GM21390 (cell line): ENCODE data around the gene L3MBTL2.
"Not testable (repeated sequence)": the region's sequence is repeated elsewhere in the genome, so short reads cannot be mapped to it uniquely, and the experiment has no call there.

ENCODE experiments used
- ATAC-seq: cut with Tn5 transposase; IDR thresholded peaks from one replicate; pipeline ENCODE4 v1.9.1; 2021; ENCODE audit not compliant: unreplicated experiment

Gene L3MBTL2

DNA sequence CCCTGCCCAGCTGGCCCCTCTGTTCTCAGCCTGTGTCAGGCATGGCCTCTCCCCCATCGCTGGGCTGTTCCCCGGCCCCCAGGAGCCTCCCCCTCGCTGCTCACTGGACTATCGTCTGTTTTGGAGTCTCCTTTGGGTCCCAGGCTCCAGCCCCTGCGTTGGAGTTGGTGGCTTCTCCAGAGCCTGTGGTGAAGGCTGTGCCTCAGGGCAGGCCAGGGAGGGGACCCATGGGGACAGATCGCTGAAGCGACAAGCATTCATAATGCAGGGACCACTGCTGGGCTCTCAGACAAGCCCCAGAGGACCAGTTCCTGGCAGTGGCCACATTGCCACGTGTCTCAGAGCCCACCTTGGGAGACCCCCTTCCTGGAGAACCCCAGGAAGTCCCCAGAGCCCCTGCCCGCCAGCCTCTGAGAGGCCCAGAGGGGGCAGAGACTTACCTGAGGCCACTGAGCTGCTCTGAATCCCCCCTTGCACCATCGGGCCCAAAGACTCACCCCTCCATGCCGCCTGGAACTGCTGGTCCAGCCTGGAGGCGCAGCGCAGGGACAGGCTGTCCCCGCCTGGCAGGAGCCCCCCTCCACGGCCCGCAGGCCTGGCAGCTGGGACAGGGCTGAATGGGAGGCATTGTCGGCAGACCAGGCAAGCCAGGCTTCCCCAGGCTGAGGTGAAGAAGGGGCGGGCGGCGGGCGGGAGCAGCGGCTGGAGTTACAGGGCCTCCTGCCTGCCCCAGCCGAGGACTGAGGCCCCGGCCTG, 35.4 kb downstream of the L3MBTL2 start, which contains the start of gene CHADL:
Gene CHADL, minus strand, starts transcription at position 555 of the 756 bp plus-strand sequence. Its CDS starts 50 bp downstream, at position 505.
- no peak for ATAC-seq

DNA sequence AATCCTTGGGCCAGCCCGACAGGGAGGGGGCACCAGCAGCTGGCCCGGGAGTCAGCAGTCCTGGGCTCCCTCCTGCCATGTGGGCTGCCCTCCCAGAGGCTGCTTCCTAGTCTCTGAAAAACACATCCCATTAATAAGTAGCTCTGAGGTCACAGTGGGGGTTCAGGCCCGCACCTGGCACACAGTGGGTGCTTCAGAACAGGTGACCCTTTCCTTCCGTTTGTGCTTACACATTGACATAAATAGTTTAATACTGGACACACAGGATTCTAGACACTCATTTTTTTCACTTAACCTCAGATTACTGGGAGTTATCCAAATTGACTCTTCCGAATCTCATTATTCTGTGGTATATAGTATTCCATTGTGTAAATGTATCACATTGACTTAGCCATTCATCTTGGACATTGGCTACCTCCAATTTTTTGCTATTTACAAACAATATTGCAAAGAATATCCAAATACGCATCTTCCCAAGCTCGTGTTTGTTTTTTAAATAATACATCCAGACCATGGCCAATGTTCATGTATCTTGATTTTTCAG, 36.1 kb downstream of the L3MBTL2 start:
- ATAC-seq: no peak

DNA sequence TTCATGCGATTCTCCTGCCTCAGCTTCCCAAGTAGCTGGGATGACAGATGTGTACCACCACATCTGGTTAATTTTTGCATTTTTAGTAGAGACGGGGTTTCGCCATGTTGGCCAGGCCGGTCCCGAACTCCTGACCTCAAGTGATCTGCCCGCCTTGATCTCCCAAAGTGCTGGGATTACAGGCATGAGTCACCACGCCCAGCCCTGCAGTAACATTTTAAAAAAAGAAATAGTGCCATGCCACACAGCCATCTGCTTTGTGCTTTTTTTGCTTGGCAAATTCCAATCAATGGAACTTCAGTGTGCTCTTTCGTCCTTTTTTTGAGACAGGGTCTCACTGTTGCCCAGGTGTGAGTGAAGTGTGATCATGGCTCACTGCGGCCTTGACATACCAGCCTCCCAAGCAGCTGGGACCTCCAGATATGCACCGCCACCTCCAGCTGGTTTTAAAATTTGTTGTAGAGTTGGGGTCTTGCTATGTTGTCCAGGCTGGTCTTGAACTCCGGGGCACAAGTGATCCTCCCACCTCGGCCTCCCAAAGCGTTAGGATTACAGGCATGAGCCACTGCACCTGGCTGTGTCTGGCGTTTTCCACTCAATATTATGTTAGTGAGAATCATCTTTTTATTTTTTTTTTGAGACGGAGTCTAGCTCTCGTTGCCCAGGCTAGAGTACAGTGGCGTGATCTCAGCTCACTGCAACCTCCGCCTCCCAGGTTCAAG, 37.4 kb downstream of the L3MBTL2 start:
- ATAC-seq: no peak

DNA sequence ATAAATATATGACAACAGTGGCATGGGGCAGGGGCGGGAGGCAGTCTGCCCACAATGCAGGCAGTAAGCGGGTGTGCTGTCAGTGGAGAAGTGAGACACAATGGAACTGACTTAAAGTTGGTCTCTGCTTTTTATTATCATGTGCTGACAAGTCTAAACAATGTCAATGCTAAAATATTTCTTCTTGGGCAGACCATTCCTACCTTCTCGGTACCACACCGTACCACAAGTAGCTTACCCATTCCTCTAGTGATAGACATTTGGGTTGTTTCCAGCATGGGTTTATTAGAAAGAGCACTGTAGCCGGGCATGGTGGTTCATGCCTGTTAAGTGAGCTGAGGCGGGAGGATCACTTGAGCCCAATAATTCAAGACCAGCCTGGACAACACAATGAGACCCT, 38.2 kb downstream of the L3MBTL2 start:
- no peak for ATAC-seq

DNA sequence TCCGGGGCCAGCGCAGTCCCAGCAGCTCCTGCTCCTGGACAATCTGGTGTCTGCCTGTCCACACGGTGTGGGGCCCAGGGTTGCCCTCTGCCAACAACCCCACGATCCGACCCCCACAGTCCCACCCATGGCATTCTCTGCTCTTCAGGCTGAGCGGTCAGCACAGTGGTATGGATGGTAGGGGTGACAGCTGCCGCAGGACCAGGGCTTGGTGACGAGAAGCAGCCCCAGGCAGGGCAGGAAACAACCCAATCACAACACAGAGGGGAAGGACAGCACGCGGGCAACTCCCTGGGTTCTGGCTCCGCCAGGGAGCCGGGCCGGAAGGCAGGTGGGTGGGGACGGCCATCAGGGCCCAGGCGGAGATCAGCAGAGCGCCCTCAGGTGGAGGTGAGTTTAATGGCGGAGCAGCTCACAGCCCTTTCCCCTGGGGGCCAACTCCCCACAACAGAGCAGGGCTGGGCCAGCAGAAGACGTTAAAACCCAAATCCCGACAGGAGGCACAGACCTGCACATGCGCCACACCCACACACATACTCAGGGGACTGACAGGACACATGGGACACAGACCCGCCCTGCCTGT, 40.9 kb downstream of the L3MBTL2 start:
- no peak for ATAC-seq

DNA sequence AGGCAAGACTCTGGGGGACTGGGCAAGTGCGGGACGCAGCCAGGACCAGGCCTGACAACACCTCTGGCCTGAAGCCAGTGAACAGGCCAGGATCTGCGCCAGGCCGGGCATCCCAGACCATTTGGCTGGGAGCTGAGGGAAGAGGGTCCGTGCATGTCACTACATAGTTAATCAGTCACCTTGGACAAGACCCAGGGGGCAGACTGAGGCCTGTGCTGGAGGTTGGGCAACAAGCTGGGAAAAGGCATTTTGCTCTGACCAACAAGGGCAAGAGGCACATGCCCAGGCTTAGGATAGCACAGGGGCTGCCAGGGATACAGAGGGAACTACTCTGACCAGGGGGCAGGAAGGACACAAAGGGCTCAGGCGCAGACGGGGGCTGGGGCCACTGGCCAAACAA, 42.6 kb downstream of the L3MBTL2 start:
- no peak for ATAC-seq

DNA sequence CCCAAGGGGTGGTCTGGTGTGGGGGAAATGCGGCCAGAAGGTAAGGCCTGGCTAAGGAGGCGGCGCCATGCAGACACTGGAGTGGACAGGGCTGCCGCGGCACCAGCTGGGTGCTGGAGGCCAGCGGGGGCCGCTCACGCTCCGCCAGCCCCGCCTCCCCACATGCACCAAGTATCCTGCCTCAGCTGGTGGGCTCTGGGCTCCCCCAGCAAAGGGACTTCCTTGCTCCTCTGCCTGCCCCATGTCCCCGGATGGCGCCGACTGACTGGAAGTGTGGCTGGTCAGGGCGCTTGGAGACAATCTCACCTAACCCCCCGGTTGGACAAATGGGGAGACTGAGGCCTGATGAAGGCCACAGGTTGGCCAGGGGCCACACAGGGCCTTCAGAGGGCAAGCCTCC, 43.2 kb downstream of the L3MBTL2 start:
- ATAC-seq: no peak

DNA sequence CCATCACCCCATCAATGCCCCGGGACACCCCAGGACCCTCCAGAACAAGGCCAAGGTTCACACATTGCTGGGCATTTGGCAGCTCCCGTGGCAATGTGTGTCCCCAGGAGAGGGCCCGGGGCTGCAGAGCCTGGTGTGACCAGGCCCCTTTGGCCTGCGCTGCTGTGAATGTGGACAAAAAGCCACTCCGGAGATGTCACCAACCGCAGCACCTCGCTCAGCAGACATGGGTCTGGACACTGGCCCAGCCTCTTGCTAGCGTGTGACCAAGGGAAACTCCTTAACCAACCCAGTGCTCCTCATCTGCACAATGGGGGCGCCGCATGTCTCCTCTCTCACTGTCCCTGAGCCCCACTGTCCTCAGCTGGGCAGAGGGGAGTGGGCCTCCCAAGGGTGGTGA, 43.6 kb downstream of the L3MBTL2 start:
- no peak for ATAC-seq

DNA sequence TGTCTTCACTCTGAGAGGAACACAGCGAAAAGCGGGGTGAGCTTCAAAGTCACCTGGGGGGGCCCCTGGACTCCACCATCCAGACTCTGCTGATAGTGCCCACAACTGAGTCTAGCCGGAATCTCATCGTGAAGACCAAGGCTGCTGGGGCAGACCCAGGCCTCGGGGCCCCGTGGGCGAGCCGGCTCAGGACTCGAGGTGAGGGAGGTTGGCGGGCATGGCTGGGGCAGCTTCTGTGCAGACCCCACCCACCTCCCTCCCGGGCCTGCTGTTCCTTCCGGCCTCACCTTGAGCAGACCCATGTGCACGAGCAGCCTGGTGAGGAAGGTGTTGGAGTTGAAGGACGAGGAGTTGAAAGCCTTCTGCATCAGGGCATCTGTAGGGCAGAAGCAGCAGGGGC, 44.3 kb downstream of the L3MBTL2 start:
- ATAC-seq: no peak

DNA sequence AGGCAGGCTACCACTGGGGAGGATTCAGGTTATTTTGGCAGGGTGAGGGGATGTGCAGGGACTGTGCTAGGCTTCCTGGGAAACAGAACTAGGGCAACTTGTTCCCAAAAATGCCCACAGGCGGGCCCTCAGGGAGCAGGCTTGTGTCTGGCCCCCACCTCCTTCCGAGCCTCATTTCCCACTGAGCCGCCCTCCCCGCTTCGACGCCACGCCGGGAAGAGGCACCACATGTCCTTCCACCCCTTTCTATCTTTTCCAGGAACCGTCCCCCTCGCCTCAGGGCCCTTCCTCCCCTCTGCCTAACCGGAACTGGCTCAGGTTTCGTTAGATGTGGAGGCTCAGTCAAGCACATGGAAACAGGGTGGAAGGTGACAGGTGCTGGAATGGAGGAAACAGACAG, 45.0 kb downstream of the L3MBTL2 start:
- ATAC-seq: no peak

DNA sequence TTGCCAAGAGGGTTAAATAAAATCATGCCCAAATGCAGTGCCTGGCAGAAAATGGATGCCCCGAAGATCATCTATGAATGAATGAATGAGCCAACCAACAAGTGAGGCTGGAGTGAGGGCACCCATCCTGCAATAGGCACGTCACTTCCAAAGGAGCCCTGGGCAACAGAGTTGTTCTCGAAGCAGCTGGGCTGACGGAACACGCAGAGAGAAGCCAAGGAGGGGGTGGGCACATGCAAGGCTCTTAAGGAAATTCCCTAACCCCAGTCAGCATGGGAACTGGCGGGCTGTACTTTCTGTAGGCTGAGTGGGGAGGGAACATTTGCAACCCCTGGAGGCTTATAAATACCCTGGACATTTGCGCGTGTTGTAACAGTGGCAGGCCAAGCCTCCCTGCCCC, 47.3 kb downstream of the L3MBTL2 start:
- ATAC-seq: no peak

DNA sequence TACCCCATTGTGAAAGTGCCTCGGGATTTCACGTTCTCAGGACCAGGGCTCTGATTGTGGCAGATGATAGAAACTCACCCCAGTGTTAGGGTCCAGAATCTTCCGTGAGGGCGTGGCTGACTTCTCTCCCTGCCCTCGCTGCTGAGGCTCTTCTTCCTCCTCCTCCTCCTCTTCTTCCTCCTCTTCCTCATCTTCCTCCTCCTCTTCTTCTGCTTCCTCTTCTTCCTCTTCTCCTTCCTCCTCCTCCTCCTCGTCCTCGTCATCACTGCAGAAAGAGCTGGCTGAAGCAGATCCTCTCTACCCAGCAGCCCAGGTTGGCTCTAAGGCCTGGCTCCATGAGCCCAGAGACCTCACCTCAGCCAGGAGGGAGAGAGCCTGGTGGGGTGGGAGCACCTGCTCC, 49.1 kb downstream of the L3MBTL2 start:
- no peak for ATAC-seq

DNA sequence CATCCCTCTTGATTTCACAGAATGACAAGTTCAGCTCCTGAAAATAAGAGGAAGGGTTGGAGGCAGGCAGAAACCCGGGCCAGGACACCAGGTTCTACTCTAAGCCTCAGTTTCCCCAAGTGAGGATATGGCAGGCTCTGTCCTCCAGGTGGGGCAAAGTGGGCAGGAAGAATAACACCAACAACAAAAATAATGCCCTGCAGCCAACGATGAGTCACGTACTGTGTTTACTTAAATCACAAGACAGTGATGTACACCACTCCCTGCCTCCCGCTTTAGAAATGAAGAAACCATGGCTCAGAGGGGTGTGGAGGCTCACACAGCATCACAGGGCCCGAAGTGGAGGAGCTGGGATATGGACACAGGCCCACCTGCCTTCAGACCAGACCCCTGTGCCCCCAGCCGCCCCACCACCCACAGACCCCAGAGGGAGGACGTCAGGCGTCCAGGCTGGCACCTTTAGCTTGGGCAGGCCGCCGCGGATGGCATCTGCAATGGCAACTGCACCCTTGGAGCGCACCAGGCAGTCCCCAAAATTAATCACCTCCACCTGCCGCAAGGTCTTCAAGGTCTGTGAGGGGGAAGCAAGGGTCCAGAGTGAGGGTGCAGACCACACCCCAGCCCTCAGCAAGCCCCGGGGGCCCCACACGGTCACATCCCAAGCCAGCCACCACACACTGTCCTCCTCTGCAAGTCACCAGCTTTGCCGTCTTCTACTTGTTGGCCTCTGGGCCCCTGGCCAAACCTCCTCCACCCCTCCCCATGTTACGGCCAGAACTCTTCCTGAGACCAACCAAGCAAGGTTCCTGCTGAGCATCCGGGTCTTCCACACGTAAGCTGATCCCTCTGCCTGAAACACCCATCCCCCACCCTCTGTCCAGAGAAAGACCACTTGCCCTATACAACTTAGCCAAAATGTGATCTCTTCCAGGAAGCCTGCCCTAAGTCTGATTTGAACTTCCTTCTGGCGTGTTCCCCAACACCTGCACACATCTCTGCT, 51.4 kb downstream of the L3MBTL2 start:
- no peak for ATAC-seq

DNA sequence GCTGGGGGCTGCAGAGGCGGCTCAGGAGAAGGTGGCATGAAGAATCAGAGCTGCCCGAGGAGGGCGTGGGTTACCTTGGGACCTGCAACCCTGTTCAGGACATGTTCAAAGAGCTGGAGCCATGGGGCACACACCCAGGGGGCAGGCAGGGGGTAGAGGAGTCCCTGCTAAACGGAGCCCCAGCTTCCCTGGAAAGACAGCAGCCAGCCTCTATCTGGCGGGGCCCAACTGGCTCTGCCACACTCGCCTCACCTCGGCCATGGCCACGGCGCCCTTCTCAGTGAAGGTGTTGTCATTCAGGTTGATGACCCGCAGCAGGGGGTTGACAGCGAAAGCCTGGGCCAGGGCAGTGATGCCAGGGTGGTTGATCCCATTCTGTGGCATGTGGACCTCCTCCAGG, 52.6 kb downstream of the L3MBTL2 start:
- no peak for ATAC-seq

DNA sequence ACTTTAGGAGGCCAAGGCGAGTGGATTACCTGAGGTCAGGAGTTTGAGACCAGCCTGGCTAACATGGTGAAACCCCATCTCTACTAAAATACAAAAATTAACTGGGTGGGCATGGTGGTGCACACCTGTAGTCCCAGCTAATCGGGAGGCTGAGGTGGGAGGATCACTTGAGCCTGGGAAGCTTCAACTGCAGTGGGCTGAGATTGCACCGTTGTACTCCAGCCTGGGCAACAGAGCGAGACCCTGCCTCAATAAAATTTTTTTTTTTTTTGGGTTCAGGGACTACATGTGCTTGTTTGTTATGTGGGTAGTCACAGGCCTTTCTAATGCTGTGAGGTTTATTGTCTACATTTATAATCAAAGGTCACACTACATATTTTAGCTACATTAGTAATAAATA, 54.6 kb downstream of the L3MBTL2 start:
- not testable (repeated sequence) for ATAC-seq

DNA sequence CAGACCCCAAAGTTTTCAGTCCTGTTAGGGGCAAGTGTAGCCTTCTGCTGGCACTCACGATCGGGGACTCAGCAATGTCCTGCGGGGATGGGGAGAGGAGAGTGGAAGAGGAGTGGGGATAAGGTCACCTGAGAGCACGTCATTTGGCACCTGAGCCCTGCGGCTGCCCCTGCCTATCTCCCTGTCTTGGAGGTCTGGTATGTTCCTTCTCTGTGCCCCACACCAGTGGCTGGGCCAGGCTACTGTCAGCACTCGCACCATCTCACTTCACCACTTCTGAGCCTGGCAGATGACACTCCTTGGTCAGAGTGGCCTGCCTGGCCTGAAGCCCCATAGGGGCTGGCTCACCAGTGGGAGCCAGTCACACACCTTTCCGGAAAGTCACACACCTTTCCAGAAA, 55.8 kb downstream of the L3MBTL2 start:
- no peak for ATAC-seq

DNA sequence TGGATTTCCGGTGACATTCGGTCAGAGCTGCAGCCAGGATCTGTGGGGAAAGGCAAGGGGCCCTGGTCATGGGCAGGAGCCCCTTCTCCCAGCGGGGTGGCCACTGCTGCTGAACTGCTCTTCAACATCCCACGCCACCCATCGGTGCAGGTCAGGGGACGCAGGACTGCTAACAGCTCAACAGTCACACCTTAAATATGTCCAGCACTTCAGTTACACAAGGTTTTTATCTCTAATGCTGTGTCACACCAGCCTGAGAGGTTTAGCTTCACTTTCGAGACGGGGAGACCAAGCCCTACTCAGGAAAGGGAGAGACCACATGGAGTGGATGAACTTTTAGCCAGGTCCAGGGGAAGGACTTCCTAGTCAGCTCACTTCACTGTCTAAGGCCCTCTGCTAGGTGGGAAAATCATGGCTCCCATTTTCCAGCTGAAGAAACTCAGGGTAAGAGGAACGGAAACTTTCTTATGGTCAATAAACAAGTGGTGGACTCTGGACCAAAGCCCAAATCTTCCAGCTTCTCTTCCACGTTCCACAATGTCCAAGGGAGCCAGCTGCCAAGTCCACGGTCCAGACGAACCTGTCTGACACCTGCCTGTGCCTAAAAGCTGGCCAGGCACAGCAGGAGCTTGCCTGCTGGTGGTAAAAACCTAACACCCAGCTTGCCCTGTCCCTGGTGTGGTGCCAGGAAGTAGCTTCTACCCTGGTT, 56.6 kb downstream of the L3MBTL2 start:
- ATAC-seq: no peak

DNA sequence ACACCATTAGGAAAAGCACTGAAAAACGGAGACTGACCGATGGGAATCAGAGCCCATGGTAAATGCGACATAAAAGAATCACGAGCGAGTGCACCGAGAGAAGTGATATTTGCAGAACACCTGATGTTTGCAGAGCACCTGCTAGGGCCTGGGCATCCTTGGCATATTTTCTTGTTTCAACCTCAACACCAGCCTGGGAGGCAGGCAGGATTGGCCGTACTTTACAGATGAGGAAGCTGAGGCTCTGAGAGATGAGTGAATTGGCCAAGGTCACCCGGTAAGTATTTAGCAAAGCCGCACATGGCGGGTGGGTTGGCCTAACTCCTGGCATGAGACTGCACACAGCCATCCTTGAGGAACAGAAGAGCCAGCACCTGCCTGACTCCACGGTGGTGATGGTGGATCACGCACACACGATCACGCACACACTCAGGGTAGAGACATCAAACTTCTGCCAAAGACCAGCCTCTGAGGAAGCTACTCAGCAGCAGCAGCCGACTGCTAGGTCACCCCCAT, 57.2 kb downstream of the L3MBTL2 start:
- ATAC-seq: no peak

DNA sequence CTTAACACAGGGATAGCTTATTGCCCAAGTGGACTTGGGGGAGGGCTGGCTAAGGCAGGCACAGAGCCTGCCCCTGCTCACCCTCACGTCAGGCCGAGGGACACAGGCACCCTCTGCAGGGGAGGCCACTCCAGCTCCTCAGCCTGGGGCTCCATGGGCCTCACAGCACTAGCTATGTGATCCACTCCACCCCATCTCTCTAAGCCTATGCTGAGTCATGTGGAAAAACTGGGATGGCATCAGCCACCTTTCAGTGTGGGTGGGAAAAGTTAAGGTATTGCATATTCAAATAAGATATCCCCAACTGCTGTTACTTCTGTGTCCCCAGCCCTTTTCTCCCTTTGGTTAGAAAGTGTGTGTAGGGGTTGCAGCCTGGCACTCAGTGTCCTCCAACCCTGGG, 58.6 kb downstream of the L3MBTL2 start:
- no peak for ATAC-seq

DNA sequence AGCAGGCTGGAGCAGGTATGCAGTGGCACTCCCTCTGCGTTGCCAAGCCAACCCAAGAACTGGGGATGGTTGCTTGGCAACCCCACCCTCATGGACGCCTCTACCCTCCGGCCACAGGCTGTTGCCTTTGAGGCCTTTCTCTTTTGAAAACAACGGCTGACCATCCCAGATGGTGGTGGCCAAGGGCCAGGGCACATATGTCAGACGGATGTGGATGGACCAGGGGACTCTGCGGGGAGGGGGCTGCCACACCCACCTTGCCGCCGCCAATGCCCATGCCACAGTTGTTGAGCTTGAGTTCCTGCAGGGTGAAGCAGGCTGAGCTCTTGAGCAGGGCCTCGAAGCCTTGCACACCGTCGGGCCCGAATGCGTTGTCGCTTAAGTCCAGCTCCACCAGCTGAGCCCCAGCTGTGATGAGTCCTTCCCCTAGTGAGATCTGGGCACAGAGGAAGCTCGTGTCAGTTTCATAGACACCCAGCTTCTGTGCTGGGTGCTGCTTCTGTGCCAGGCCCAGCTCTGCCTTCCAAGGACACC, 59.4 kb downstream of the L3MBTL2 start:
- no peak for ATAC-seq
